ENCODE data around the gene TEP1. TPM values are rescaled to one million over a fixed set of nuclear protein-coding genes. Genes with fewer than 3 reads are reported as not detected.
A peak's percentile ranks its signal among the peaks of the same experiment; 100 is the strongest.
"Not testable (repeated sequence)": the region's sequence is repeated elsewhere in the genome, so short reads cannot be mapped to it uniquely, and the experiment has no call there.

TEP1 gene
- total RNA-seq, 2 donors from 2014 or later, result 33.0 to 54.2 TPM

- no peak for DNase-seq (ENCODE audit: low spot score)
- TF ChIP-seq, protein P1, sequence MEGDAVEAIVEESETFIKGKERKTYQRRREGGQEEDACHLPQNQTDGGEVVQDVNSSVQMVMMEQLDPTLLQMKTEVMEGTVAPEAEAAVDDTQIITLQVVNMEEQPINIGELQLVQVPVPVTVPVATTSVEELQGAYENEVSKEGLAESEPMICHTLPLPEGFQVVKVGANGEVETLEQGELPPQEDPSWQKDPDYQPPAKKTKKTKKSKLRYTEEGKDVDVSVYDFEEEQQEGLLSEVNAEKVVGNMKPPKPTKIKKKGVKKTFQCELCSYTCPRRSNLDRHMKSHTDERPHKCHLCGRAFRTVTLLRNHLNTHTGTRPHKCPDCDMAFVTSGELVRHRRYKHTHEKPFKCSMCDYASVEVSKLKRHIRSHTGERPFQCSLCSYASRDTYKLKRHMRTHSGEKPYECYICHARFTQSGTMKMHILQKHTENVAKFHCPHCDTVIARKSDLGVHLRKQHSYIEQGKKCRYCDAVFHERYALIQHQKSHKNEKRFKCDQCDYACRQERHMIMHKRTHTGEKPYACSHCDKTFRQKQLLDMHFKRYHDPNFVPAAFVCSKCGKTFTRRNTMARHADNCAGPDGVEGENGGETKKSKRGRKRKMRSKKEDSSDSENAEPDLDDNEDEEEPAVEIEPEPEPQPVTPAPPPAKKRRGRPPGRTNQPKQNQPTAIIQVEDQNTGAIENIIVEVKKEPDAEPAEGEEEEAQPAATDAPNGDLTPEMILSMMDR (IDR thresholded peaks at IDR 0.05), result no peak
- Histone ChIP-seq H3K9me3 (no peaks in the 10 kb centered on the region), H3K27me3 (replicated peaks; ENCODE audit: insufficient read depth) (no peaks in the 10 kb centered on the region), H3K36me3 (peaks cover 6% of the 10 kb centered on the region), H3K4me1 (ENCODE audit: control insufficient read depth in 1 of 2, low read depth in 2 of 2) (peaks cover 4 to 11% of the 10 kb centered on the region in 2 donors), H3K27ac (peak overlapping the region; percentile 90 to 94), H3K4me3 (peak overlapping the region; percentile 78)
- ATAC-seq (ENCODE audit: insufficient number of reproducible peaks, low FRiP score, low read depth), result no peak
These were observed 69.5 kb downstream of the TEP1 start for GRCh38 chr14:20343862-20344220.

DNA sequence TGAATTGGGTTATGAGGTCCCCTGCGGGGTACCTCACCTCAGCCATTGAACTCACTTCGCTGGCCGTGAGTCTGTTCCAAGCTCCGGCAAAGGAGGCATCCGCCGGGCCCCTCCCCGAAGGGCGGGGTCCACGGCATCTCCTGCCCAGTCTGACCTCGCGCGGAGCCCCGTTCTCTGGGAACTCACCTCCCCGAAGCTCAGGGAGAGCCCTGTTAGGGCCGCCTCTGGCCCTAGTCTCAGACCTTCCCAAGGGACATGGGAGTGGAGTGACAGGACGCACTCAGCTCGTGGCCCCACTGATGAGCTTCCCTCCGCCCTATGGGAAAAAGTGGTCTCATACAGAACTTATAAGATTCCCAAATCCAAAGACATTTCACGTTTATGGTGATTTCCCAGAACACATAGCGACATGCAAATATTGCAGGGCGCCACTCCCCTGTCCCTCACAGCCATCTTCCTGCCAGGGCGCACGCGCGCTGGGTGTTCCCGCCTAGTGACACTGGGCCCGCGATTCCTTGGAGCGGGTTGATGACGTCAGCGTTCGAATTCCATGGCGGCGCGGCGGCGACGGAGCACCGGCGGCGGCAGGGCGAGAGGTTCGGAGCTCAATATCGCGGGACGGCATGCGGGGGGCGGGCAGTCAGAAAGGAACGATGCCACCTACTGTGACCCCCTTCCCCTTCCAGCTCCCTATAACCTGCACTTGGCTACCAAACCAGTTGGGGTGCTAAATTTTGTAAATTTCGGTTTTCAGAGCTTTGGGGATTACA, 70.0 kb downstream of the TEP1 start, which contains the start of gene PARP2:
Gene PARP2, plus strand, starts transcription at position 544 of the 770 bp plus-strand sequence. Its CDS starts 7 bp downstream, at position 551.
- peak within 1 kb of the TSS; percentile 90 to 94 for H3K27ac ChIP-seq
- ATAC-seq (ENCODE audit: insufficient number of reproducible peaks, low FRiP score, low read depth) (peak; percentile 99), DNase-seq (ENCODE audit: low spot score) (peak; percentile 88)
- no peaks in the 10 kb centered on the region for H3K9me3 ChIP-seq
- H3K4me1 ChIP-seq (ENCODE audit: control insufficient read depth in 1 of 2, low read depth in 2 of 2), result peaks cover 4 to 11% of the 10 kb centered on the region in 2 donors
- no peaks in the 10 kb centered on the region for H3K27me3 ChIP-seq (replicated peaks; ENCODE audit: insufficient read depth)
- TF ChIP-seq, protein P1 (IDR thresholded peaks at IDR 0.05), result no peak
- H3K36me3 ChIP-seq, result peaks cover 6% of the 10 kb centered on the region
- peak within 1 kb of the TSS; percentile 78 for H3K4me3 ChIP-seq

GRCh38 chr14:20341646-20342045, 71.7 kb downstream of the TEP1 start:
- TF ChIP-seq, protein P1 (IDR thresholded peaks at IDR 0.05), result no peak
- DNase-seq (ENCODE audit: low spot score) (no peak), ATAC-seq (ENCODE audit: insufficient number of reproducible peaks, low FRiP score, low read depth) (no peak)
- no peaks in the 10 kb centered on the region for H3K36me3 ChIP-seq
- H3K4me3 ChIP-seq, result peak overlapping the region; percentile 78
- H3K4me1 ChIP-seq (ENCODE audit: control insufficient read depth in 1 of 2, low read depth in 2 of 2), result peaks cover 4 to 11% of the 10 kb centered on the region in 2 donors
- H3K9me3 ChIP-seq, result no peaks in the 10 kb centered on the region
- H3K27ac ChIP-seq, result peak overlapping the region; percentile 90 to 94
- no peaks in the 10 kb centered on the region for H3K27me3 ChIP-seq (replicated peaks; ENCODE audit: insufficient read depth)

DNA sequence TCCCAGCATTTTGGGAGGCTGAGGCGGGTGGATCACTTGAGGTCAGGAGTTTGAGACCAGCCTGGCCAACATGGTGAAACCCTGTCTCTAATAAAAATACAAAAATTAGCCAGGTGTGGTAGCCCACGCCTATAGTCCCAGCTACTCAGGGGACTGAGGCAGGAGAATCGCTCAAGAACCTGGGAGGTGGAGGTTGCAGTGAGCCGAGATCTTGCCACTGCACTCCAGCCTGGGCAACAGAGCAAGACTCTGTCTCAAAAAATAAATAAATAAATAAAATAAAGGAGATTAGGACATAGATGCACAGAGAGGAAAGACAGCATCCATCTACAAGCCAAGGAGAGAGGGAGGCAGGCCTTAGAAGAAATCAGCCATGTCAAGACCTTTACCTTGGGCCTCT, 72.3 kb downstream of the TEP1 start:
- H3K27me3 ChIP-seq (replicated peaks; ENCODE audit: insufficient read depth); DNase-seq (ENCODE audit: low spot score); H3K27ac ChIP-seq; ATAC-seq (ENCODE audit: insufficient number of reproducible peaks, low FRiP score, low read depth); H3K4me3 ChIP-seq; H3K36me3 ChIP-seq; H3K9me3 ChIP-seq: not testable (repeated sequence)
- peaks cover 4 to 11% of the 10 kb centered on the region in 2 donors for H3K4me1 ChIP-seq (ENCODE audit: control insufficient read depth in 1 of 2, low read depth in 2 of 2)

DNA sequence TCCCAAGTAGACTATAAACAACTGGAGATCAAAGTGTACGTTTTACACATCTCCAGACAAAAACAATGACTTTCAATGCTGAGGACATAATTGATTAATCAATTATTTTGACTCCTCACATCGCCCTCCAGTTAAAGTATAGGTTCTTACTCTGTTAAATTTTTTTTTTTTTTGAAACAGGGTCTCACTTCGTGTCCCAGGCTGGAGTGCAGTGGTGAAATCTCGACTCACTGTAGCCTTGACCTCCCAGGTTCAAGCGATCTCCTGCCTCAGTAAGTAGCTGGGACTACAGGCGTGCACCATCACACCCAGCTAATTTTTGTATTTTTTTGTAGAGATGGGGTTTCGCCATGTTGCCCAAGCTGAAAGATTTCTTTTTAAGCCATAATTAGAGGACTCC, 79.3 kb downstream of the TEP1 start:
- H3K4me1 ChIP-seq (ENCODE audit: control insufficient read depth in 1 of 2, low read depth in 2 of 2), result peaks cover 8 to 32% of the 10 kb centered on the region in 2 donors
- TF ChIP-seq, protein P1 (IDR thresholded peaks at IDR 0.05), result no peak
- peak overlapping the region; percentile 88 to 97 for H3K27ac ChIP-seq
- DNase-seq (ENCODE audit: low spot score) (no peak), ATAC-seq (ENCODE audit: insufficient number of reproducible peaks, low FRiP score, low read depth) (no peak)
- H3K9me3 ChIP-seq, result no peaks in the 10 kb centered on the region
- H3K27me3 ChIP-seq (replicated peaks; ENCODE audit: insufficient read depth), result no peaks in the 10 kb centered on the region
- no peaks in the 10 kb centered on the region for H3K36me3 ChIP-seq
- H3K4me3 ChIP-seq, result no peak overlapping the region

All from thoracic aorta (tissue), 2 donors.